Fibroblast of mammary gland (primary cell): ENCODE data around the gene GOLGA8H.
"Not testable (repeated sequence)": the region's sequence is repeated elsewhere in the genome, so short reads cannot be mapped to it uniquely, and the experiment has no call there.

Experiments used
- DNase-seq: peaks from one replicate; pipeline ENCODE4 v3.0.0-alpha.2; 2010; ENCODE audit warnings: low read depth
- H3K4me3 ChIP-seq: 2 replicates; pipeline ENCODE4 v1.5.1; 2011; ENCODE audit warnings: low read depth, mild to moderate bottlenecking, low read length, moderate library complexity; ENCODE audit not compliant: control insufficient read depth
- CTCF ChIP-seq: conservative IDR thresholded peaks from 2 replicates; pipeline ENCODE4 v1.5.1; 2011; ENCODE audit warnings: low read depth, low read length, inconsistent platforms; ENCODE audit not compliant: control insufficient read depth, insufficient read depth

GOLGA8H gene, protein sequence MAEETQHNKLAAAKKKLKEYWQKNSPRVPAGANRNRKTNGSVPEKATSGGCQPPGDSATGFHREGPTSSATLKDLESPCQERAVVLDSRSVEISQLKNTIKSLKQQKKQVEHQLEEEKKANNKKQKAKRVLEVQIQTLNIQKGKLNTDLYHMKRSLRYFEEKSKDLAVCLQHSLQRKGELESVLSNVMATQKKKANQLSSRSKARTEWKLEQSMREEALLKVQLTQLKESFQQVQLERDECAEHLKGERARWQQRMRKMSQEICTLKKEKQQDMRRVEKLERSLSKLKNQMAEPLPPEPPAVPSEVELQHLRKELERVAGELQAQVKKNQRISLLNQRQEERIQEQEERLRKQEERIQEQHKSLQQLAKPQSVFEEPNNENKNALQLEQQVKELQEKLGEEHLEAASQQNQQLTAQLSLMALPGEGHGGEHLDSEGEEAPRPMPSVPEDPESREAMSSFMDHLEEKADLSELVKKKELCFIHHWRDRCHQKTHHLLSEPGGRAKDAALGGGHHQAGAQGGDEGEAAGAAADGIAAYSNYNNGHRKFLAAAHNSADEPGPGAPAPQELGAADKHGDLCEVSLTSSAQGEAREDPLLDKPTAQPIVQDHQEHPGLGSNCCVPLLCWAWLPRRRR

GRCh38 chr15:30603796-30604195, at the start of gene GOLGA8H:
GOLGA8H (plus strand) TSS chr15:30604028; CDS start chr15:30604126, 98 bp downstream.
- not testable (repeated sequence) for H3K4me3 ChIP-seq, DNase-seq

GRCh38 chr15:30566949-30567348, 36.9 kb upstream of the GOLGA8H start:
- not testable (repeated sequence) for DNase-seq, H3K4me3 ChIP-seq

DNA sequence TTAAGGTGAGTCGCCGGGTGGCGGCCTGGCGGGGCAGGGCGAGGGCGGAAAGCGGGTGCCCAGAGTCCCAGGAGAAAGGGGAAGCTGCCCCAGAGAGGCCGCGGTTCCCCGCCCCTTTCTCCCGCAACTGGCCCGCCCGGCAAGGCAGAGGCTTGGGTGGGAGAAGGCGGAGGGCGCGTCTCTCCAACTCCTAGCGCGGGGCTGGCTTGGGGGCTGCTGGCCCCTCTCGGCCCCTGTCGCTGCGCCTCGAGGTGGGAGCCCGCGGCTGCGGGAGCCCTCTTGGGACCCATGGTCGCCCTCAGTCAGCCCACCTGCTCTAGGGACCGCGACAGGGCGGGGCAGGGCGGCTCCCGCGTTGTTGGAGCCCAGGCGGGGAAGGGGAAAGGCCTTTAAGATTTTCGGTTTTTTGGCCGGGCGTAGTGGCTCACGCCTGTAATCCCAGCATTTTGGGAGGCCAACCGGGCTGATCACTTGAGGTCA, 30.8 kb upstream of the GOLGA8H start:
- H3K4me3 ChIP-seq, DNase-seq: not testable (repeated sequence)

DNA sequence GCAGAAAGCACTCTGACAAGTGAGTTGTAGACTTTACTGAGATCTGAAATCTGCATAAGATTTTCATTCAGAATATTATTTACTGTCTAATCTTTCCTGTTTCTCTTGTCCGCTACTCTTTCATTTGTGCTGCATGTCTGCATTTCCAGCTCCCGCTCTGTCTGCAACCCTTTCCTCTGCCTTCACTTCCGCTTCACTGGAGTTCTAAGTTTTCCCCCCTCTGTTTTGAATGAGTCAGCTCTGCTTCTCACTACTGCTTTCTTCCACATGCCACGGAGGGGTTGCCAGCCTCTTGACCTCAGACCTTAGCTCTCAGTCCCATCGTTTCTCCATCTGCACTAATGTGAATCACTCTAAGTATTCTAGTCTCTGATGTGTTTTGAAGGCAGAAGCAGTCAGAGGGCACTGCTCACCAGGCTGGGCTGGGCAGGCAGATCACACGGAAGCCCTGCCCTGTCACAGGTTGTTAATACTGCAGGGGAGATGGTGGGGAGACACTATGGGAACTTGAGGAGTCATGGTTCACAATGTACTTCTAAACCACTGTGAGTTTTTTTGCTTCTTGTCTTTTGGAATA, 24.3 kb upstream of the GOLGA8H start:
- DNase-seq, H3K4me3 ChIP-seq: not testable (repeated sequence)

DNA sequence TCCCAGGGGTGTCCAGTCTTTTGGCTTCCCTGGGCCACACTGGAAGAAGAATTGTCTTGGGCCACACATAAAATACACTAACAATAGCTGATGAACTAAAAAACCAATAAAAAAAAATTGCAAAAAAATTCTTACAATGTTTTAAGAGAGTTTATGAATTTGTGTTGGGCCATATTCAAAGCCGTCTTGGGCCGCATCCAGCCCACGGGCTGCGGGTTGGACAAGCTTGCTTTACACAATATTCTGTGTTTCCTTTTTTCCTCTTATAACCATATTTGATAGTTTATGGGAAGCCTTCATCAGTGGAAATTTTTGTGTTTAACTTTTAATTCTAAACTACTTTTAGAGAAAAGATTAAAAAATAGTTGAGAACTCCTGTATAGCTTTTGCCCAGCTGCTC, 23.1 kb upstream of the GOLGA8H start:
- not testable (repeated sequence) for DNase-seq, H3K4me3 ChIP-seq

GRCh38 chr15:30598953-30599352, 4.9 kb upstream of the GOLGA8H start:
- not testable (repeated sequence) for H3K4me3 ChIP-seq, DNase-seq

DNA sequence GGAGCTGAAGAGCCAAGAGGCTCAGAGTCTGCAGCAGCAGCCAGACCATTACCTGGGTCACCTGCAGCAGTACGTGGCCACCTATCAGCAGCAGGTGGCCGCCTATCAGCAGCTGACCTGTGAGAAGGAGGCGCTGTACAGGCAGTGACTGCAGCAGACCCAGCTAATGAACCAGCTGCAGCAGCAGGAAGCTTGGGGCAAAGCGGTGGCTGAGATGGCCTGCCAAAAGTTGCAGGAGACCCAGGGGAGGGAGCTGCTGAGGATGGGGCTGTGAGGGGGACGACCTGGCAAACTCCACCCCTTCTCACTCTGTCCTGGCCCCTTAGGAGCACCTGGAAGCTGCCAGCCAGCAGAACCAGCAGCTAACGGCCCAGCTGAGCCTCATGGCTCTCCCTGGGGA, 8.4 kb downstream of the GOLGA8H start:
- DNase-seq, H3K4me3 ChIP-seq: not testable (repeated sequence)

GRCh38 chr15:30621342-30621741, 17.5 kb downstream of the GOLGA8H start:
- peak; percentile 32 for DNase-seq
- H3K4me3 ChIP-seq = not testable (repeated sequence)

DNA sequence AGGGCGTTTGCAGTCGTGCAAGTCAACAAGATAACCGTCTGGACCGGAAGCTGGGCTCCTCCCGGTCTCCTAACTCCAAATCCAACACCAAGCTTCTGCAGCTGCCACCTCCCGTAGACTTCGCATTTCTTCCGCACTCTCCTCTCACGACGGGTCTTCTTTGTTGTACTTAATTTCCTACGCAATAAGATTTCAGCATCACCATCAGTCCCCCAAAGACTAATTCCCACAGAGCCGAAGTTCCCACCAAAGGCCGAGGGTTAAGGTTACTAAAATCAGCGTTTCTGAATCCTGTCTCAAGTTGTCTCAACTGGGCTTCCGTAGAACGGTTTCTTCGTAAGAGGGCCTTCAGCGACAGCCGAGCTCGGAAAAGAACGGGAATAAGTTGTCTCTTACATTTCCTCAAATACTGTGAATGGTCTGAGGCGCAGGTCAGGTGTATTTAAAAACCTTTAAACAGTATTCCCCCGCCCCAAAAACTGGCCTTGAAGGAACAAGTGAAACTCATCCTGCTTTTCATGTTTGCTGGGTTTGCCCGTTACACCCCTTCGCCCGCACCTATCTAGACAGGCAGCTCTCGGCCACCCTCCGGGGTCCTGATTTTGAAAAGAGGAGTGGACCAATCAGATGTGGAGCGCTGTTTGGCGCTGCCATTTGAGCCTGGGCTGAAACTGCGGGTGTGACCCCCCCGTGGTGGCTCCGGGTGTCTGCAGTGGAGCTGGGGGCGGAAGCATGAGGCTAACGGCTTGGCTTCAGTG, 21.8 kb downstream of the GOLGA8H start, which contains the start of gene ARHGAP11B:
Gene ARHGAP11B (plus strand): TSS at position 693 of the 758 bp plus-strand sequence.
- peak; percentile 98 for DNase-seq
- peak within 1 kb of the TSS; percentile 78 for H3K4me3 ChIP-seq

GRCh38 chr15:30626194-30626565, 22.4 kb downstream of the GOLGA8H start:
- peak; percentile 7 for DNase-seq
- H3K4me3 ChIP-seq = peak overlapping the region; percentile 78

- peak overlapping the region; percentile 78 for H3K4me3 ChIP-seq
- DNase-seq = peak; percentile 12
Measured at GRCh38 chr15:30626632-30627031, 22.8 kb downstream of the GOLGA8H start.

GRCh38 chr15:30650012-30650929, 46.4 kb downstream of the GOLGA8H start:
- TF ChIP-seq CTCF = no peak
- DNase-seq = peak; percentile 43
- H3K4me3 ChIP-seq = no peak overlapping the region
